ENCODE data around the gene RIMBP3C.

GRCh38 chr22:21569459-21570170 is 18.4 kb upstream of the RIMBP3C start:
- TF ChIP-seq POLR2A (IDR thresholded peaks at IDR 0.05; ENCODE audit: low read depth, low read length), result no peak
- no peak for TF ChIP-seq TAF1 (IDR thresholded peaks at IDR 0.05; ENCODE audit: borderline replicate concordance, low read depth, low read length)
